GM12878 (cell line): ENCODE measurements around the gene SZRD1. TPM values are rescaled to one million over a fixed set of nuclear protein-coding genes. Genes with fewer than 3 reads are reported as not detected.

Experiments
- ATAC-seq: fragments of 200-7000 bp; cut with Tn5 transposase; 3 replicates; pipeline ENCODE4 v1.9.1; 2020; ENCODE audit warnings: mild to moderate bottlenecking, moderate library complexity
- BruUV-seq: library from RNA; stranded (reverse); fragments of 400-500 nt; replicated peaks from 2 replicates; lab custom pipeline; 2021; lab: Mats Ljungman, UMichigan
- CTCF ChIA-PET: fragments of 300-600 bp; sonication (Branson Sonifier 250); formaldehyde crosslinking; extraction: SDS; loops from one replicate; lab custom pipeline; 2021; ENCODE audit warnings: inconsistent platforms; lab: Yijun Ruan, JAX
- POLR2A ChIA-PET: fragments of 350-600 bp; formaldehyde crosslinking; extraction: SDS; loops from one replicate; lab custom pipeline; 2021; ENCODE audit warnings: inconsistent platforms; lab: Charles Lee
- RAD21 ChIA-PET: fragments of 300-600 bp; sonication (Branson Sonifier 250); formaldehyde crosslinking; loops from one replicate; lab custom pipeline; 2023; ENCODE audit warnings: antibody characterized with exemption; ENCODE audit not compliant: unreplicated experiment; lab: Charles Lee
- SMC1A ChIA-PET: fragments of 300-600 bp; sonication (Branson Sonifier 250); formaldehyde crosslinking; loops from one replicate; lab custom pipeline; 2023; ENCODE audit not compliant: unreplicated experiment, uncharacterized antibody; lab: Charles Lee
- DNase-seq: peaks from one replicate; pipeline ENCODE4 v3.0.0-alpha.2; 2011; ENCODE audit warnings: low read depth, low spot score
- FAIRE-seq: peaks from 3 replicates; lab custom pipeline; 2011; peaks lifted over from hg19 to GRCh38; lab: Jason Lieb, UNC
- H2AFZ ChIP-seq: 2 replicates; pipeline ENCODE4 v1.6.0; 2011; ENCODE audit warnings: low read depth, low read length, control low read depth; ENCODE audit not compliant: control insufficient read depth
- H3K27ac ChIP-seq: 2 replicates; pipeline ENCODE4 v1.5.1; 2011; ENCODE audit warnings: control low read depth; ENCODE audit not compliant: control insufficient read depth, insufficient read depth
- H3K27me3 ChIP-seq, 2 experiments: replicated peaks in 1 of 2; 2 replicates each; pipeline versions ENCODE4 v1.6.0 to v1.6.1; 2011; ENCODE audit warnings: low read length in 1 of 2; ENCODE audit not compliant: control insufficient read depth in 2 of 2, insufficient read depth in 2 of 2
- H3K36me3 ChIP-seq, 2 experiments: 2 replicates each; pipeline ENCODE4 v1.5.1; 2011; ENCODE audit warnings: low read length in 1 of 2; ENCODE audit not compliant: control insufficient read depth in 2 of 2, insufficient read depth in 2 of 2
- H3K4me1 ChIP-seq: 2 replicates; pipeline ENCODE4 v1.6.1; 2011; ENCODE audit warnings: mild to moderate bottlenecking, low read length, moderate library complexity, mixed read lengths; ENCODE audit not compliant: control insufficient read depth, insufficient read depth
- H3K4me2 ChIP-seq: 2 replicates; pipeline ENCODE4 v1.6.0; 2011; ENCODE audit warnings: control low read depth; ENCODE audit not compliant: control insufficient read depth, insufficient read depth
- H3K4me3 ChIP-seq: fragments of 200-600 bp; sonication (generic); 2 replicates; pipeline ENCODE4 v1.5.1; 2016
- H3K79me2 ChIP-seq: 2 replicates; pipeline ENCODE4 v1.6.0; 2011; ENCODE audit warnings: low read length; ENCODE audit not compliant: control insufficient read depth, insufficient read depth
- H3K9ac ChIP-seq: 2 replicates; pipeline ENCODE4 v1.8.0; 2011; ENCODE audit warnings: low read length, control low read depth, mixed read lengths; ENCODE audit not compliant: control insufficient read depth, insufficient read depth
- H3K9me3 ChIP-seq: replicated peaks from 3 replicates; pipeline ENCODE4 v1.5.1; 2011; ENCODE audit warnings: mild to moderate bottlenecking, low read length; ENCODE audit not compliant: control insufficient read depth, insufficient read depth
- H4K20me1 ChIP-seq: 2 replicates; pipeline ENCODE4 v1.6.0; 2011; ENCODE audit not compliant: control insufficient read depth, insufficient read depth
- ATF3 ChIP-seq: IDR thresholded peaks from 2 replicates; pipeline ENCODE4 v1.6.1; 2011; ENCODE audit warnings: low read depth, mild to moderate bottlenecking, low read length, moderate library complexity, borderline replicate concordance; ENCODE audit errors: extremely low read depth
- FOXM1 ChIP-seq: IDR thresholded peaks from 2 replicates; pipeline ENCODE4 v1.6.1; 2012; ENCODE audit warnings: low read depth, mild to moderate bottlenecking, inconsistent platforms, low read length, moderate library complexity
- KAT2A ChIP-seq: conservative IDR thresholded peaks from 2 replicates; pipeline ENCODE4 v1.6.1; 2011; ENCODE audit warnings: low read depth, low read length; ENCODE audit not compliant: control insufficient read depth
- POLR2A ChIP-seq: IDR thresholded peaks from 2 replicates; pipeline ENCODE4 v1.6.1; 2011; ENCODE audit warnings: low read depth, mild to moderate bottlenecking, low read length
- RB1 ChIP-seq: fragments of 450-650 bp; formaldehyde crosslinking; IDR thresholded peaks from 2 replicates; pipeline ENCODE4 v1.6.1; 2017; ENCODE audit warnings: mild to moderate bottlenecking, borderline replicate concordance
- RBBP5 ChIP-seq: fragments of 200-600 bp; sonication (generic); conservative IDR thresholded peaks from 2 replicates; pipeline ENCODE4 v1.6.1; 2016
- TARDBP ChIP-seq: IDR thresholded peaks from 2 replicates; pipeline ENCODE4 v1.6.1; 2016; ENCODE audit warnings: borderline replicate concordance
- TCF3 ChIP-seq: IDR thresholded peaks from 2 replicates; pipeline ENCODE4 v1.6.1; 2012; ENCODE audit warnings: low read depth, mild to moderate bottlenecking, low read length, borderline replicate concordance; ENCODE audit not compliant: insufficient read depth
- YY1 ChIP-seq: IDR thresholded peaks from 2 replicates; pipeline ENCODE4 v1.6.1; 2011; ENCODE audit warnings: low read depth, mild to moderate bottlenecking, low read length
- WGBS: methylation state at CpG from one replicate; pipeline ENCODE4 v1.1.6; 2016; ENCODE audit warnings: low lambda C conversion rate; ENCODE audit not compliant: insufficient replicate concordance, insufficient coverage; ENCODE audit errors: missing lambda C conversion rate; 5-methylcytosine and 5-hydroxymethylcytosine counted together
- in situ Hi-C: fragments of 300-500 bp; cut with MboI; formaldehyde crosslinking; loops from 9 replicates; pipeline ENCODE4 v1.14.3; 2018; ENCODE audit warnings: mixed read lengths
- intact Hi-C: fragments of 100-400 bp; cut with micrococcal nuclease; formaldehyde crosslinking; loops from one replicate; pipeline ENCODE4 v1.14.2; 2022; ENCODE audit not compliant: unreplicated experiment
- polyA plus RNA-seq, 11 experiments: library from polyadenylated mRNA; depleted of rRNA in 4 of 11; unstranded in 6 of 11; stranded (reverse) in 5 of 11; fragments of >200 nt; fragmentation: Nextera tagmentation in 4 of 11; fragmentation: Illumina TruSeq in 1 of 11; extraction: Ambion mirVana in 4 of 11; extraction: Trizol in 1 of 11; gene quantifications; 1 replicate in 1 of 11; 2 replicates in 10 of 11; pipeline versions ENCODE4 v1.2.1 to v1.2.3, GENCODE V29; 2011 to 2016; ENCODE audit warnings: inconsistent platforms in 2 of 11, missing spikeins in 2 of 11, low read depth in 1 of 11
- total RNA-seq, 4 experiments: library from RNA; depleted of rRNA in 3 of 4; stranded (reverse); fragments of >200 nt in 3 of 4; fragmentation: Illumina TruSeq in 1 of 4; extraction: Trizol in 1 of 4; gene quantifications; 2 replicates each; pipeline versions ENCODE4 v1.2.1 to v1.2.3, GENCODE V29; 2013 to 2021

Gene SZRD1
- total and polyA plus RNA-seq, 10 of the 15 experiments (the other 5 are each of a cell fraction or from before 2014, with no cell fraction given), result 5.6 to 213 (median 113) TPM

- no peak for TF ChIP-seq TARDBP
- TF ChIP-seq POLR2A, result no peak
- TF ChIP-seq ATF3, result no peak
- no peak for TF ChIP-seq FOXM1
- TF ChIP-seq TCF3, result no peak
These were observed 70.0 kb downstream of the SZRD1 start, which contains the start of gene SPATA21 (continued) for GRCh38 chr1:16436946-16437474.

- Histone ChIP-seq H2AFZ (no peak overlapping the region), H3K9me3 (no peaks in the 10 kb centered on the region), H3K9ac (no peak overlapping the region), H3K4me2 (no peak overlapping the region), H4K20me1 (no peaks in the 10 kb centered on the region), H3K27me3 (no peaks in the 10 kb centered on the region), H3K4me1 (peaks cover 14% of the 10 kb centered on the region), H3K36me3 (peaks cover 0 to 1% of the 10 kb centered on the region in 2 experiments; a peak in 1 of 4 replicates), H3K27ac (no peak overlapping the region), H3K79me2 (peaks cover 28% of the 10 kb centered on the region), H3K4me3 (no peak overlapping the region)
- FAIRE-seq, result no peak
- POLR2A ChIA-PET, result interaction anchor here (0.6 to 0.9 kb wide), 2 partner anchors 12 to 366 kb away, joined by 3 read pairs; no protein-coding TSS in a partner anchor
- no peak for DNase-seq
- intact Hi-C loops (no loop called here), in situ Hi-C loops (no loop called here)
- no TSS peak for BruUV-seq
- CTCF ChIA-PET, result interaction anchor here (1.6 to 6.9 kb wide), 2 partner anchors 12 to 86 kb away, joined by 4 to 40 read pairs; partner anchors contain the start of gene FBXO42
- no peak for ATAC-seq
- RAD21 ChIA-PET, result no interaction called here
- no peak for TF ChIP-seq RBBP5
- no peak for TF ChIP-seq KAT2A
- no peak for TF ChIP-seq RB1
- TF ChIP-seq YY1, result no peak
- 20% methylated on average over 2 of the region's 2 CpGs for WGBS
- SMC1A ChIA-PET, result interaction anchor here (2.2 kb wide), 1 partner anchor 36 kb away, joined by 8 read pairs; no protein-coding TSS in a partner anchor
These were observed 71.5 kb downstream of the SZRD1 start for GRCh38 chr1:16438516-16438915.
